HEK293 (cell line): ENCODE data around the gene GRK2.

Experiments
- CTCF ChIP-seq: fragments of 450-650 bp; formaldehyde crosslinking; IDR thresholded peaks from 2 replicates; pipeline ENCODE4 v1.5.1; 2016; ENCODE audit warnings: missing biosample characterization, missing genetic modification characterization
- MYNN ChIP-seq: fragments of 450-650 bp; formaldehyde crosslinking; IDR thresholded peaks from 2 replicates; pipeline ENCODE4 v1.5.1; 2016; ENCODE audit warnings: missing biosample characterization, missing genetic modification characterization, borderline replicate concordance
- YY1 ChIP-seq: fragments of 450-650 bp; formaldehyde crosslinking; IDR thresholded peaks from 2 replicates; pipeline ENCODE4 v1.5.1; 2018; ENCODE audit warnings: missing biosample characterization, missing genetic modification characterization
- ZBTB8A ChIP-seq: fragments of 450-650 bp; formaldehyde crosslinking; IDR thresholded peaks from 2 replicates; pipeline ENCODE4 v1.5.1; 2016; ENCODE audit warnings: missing biosample characterization, missing genetic modification characterization
- ZNF248 ChIP-seq: fragments of 450-650 bp; formaldehyde crosslinking; IDR thresholded peaks from 2 replicates; pipeline ENCODE4 v1.5.1; 2017; ENCODE audit warnings: missing biosample characterization, missing genetic modification characterization
- ZNF558 ChIP-seq: fragments of 450-650 bp; formaldehyde crosslinking; IDR thresholded peaks from 2 replicates; pipeline ENCODE4 v1.5.1; 2016; ENCODE audit warnings: missing biosample characterization, missing genetic modification characterization
- ZNF664 ChIP-seq: fragments of 450-650 bp; formaldehyde crosslinking; IDR thresholded peaks from 2 replicates; pipeline ENCODE4 v1.5.1; 2016; ENCODE audit warnings: missing biosample characterization, missing genetic modification characterization
- ZNF692 ChIP-seq: fragments of 450-650 bp; formaldehyde crosslinking; IDR thresholded peaks from 2 replicates; pipeline ENCODE4 v1.5.1; 2016; ENCODE audit warnings: missing biosample characterization, missing genetic modification characterization
- ZNF768 ChIP-seq: fragments of 450-650 bp; formaldehyde crosslinking; IDR thresholded peaks from 2 replicates; pipeline ENCODE4 v1.5.1; 2018; ENCODE audit warnings: missing biosample characterization, mild to moderate bottlenecking, missing genetic modification characterization

- TF ChIP-seq ZNF558 (tag by site-specific recombination) (no peak), ZBTB8A (tag by site-specific recombination) (no peak), CTCF (tag by site-specific recombination) (no peak), ZNF248 (tag by site-specific recombination) (no peak), ZNF692 (tag by site-specific recombination) (no peak), YY1 (no peak), ZNF664 (tag by site-specific recombination) (no peak), MYNN (tag by site-specific recombination) (no peak), ZNF768 (tag by site-specific recombination) (no peak)
Observed at GRCh38 chr11:67287355-67288197, 21.3 kb downstream of the GRK2 start.
